ENCODE measurements around the gene PBX4. TPM values are rescaled to one million over a fixed set of nuclear protein-coding genes. Genes with fewer than 3 reads are reported as not detected.

Gene PBX4
- polyA plus RNA-seq, 1 experiment: 1.9 TPM

DNA sequence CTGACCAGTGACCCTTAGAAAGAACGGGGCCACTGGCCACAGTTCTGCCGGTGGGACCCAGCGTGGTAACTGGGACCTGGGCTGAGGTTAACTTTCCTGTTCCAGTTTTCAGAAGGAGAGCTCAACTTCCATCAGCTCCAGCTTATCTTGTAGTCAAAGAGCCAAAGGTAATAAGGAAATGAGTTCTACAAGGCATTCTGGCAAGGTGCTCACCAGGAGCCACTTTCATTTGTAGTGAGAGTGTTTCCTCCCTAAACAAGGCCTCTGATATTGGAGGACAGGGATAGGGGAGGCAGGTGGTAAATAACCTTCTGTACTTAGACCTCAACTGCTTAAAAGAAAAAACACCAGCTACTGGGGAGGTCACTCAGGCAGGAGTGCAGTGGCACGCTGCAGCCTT, 38.1 kb downstream of the PBX4 start:
- H3K36me3 ChIP-seq (ENCODE audit: control insufficient read depth, insufficient read depth, low read length): no peaks in the 10 kb centered on the region
- H3K27me3 ChIP-seq (ENCODE audit: control insufficient read depth, insufficient read depth, low read length): no peaks in the 10 kb centered on the region
- no peak for DNase-seq (ENCODE audit: low read depth)
- TF ChIP-seq CTCF (IDR thresholded peaks at IDR 0.05; ENCODE audit: insufficient read depth, low read depth, low read length): no peak
- H3K4me3 ChIP-seq (ENCODE audit: low read depth, low read length): no peak overlapping the region
- POLR2A ChIA-PET: no interaction called here
- CTCF ChIA-PET: interaction anchor here (0.8 to 1.1 kb wide), 2 partner anchors 25 to 48 kb away, joined by 3 to 4 read pairs; no protein-coding TSS in a partner anchor

- Histone ChIP-seq H3K36me3 (ENCODE audit: control insufficient read depth, insufficient read depth, low read length) (no peaks in the 10 kb centered on the region), H3K27me3 (ENCODE audit: control insufficient read depth, insufficient read depth, low read length) (no peaks in the 10 kb centered on the region), H3K4me3 (ENCODE audit: low read depth, low read length) (no peak overlapping the region)
- no peak for DNase-seq (ENCODE audit: low read depth)
- TF ChIP-seq CTCF (IDR thresholded peaks at IDR 0.05; ENCODE audit: insufficient read depth, low read depth, low read length): no peak
- ChIA-PET POLR2A (no interaction called here), CTCF (interaction anchor here (0.8 kb wide), 1 partner anchor 47 kb away, joined by 3 read pairs; no protein-coding TSS in a partner anchor)
Measured at GRCh38 chr19:19579533-19580361, 38.7 kb downstream of the PBX4 start.

DNA sequence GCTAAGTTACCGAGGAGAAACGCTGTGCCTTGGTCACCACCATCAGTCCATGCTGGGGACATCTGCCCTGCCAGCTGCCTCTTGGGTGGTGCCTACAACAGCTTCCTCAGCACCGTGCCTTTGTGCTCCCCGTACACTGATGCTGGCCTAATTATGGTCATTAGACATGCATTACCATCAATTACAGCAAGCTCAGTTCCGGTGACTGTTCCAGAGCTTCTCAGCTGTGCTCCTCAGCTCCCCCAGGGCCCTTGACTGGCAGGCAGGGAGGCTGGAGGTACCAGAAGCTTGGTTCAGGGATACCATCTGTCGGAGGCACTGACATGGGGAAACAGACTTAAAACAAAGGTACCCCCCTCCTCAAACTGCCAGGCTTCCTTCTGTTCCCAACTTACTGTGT, 40.2 kb downstream of the PBX4 start:
- no peak for TF ChIP-seq CTCF (IDR thresholded peaks at IDR 0.05; ENCODE audit: insufficient read depth, low read depth, low read length)
- ChIA-PET POLR2A (no interaction called here), CTCF (interaction anchor here (0.8 to 1.6 kb wide), 2 partner anchors 11 to 24 kb away, joined by 4 to 5 read pairs; no protein-coding TSS in a partner anchor)
- Histone ChIP-seq H3K36me3 (ENCODE audit: control insufficient read depth, insufficient read depth, low read length) (no peaks in the 10 kb centered on the region), H3K27me3 (ENCODE audit: control insufficient read depth, insufficient read depth, low read length) (no peaks in the 10 kb centered on the region), H3K4me3 (ENCODE audit: low read depth, low read length) (no peak overlapping the region)
- no peak for DNase-seq (ENCODE audit: low read depth)

DNA sequence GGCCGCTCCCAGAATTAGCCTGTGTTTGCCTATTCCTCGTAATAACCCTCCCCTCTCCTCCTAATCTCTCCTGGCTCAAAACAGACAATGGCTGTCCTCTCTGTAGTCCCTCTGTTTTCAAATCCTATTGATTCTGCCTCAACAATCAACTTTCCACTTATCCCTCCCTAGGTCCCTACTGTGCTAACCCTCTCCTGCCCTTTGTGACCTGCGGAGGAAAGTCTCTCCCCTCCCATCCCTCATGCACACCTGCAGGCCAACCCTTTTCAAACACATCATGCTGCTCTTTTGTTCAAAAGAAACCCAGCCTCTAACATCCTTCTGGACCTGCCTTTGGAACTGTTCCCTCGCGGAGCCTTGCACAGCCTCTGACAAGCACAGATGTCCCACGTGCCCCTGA, 43.1 kb downstream of the PBX4 start:
- DNase-seq (ENCODE audit: low read depth): no peak
- no peak for TF ChIP-seq CTCF (IDR thresholded peaks at IDR 0.05; ENCODE audit: insufficient read depth, low read depth, low read length)

GRCh38 chr19:19571071-19571786, 47.3 kb downstream of the PBX4 start:
- no peak for DNase-seq (ENCODE audit: low read depth)
- ChIA-PET POLR2A (no interaction called here), CTCF (interaction anchor here (0.9 to 3.1 kb wide), 2 partner anchors 17 to 39 kb away, joined by 4 to 11 read pairs; no protein-coding TSS in a partner anchor)
- Histone ChIP-seq H3K27me3 (ENCODE audit: control insufficient read depth, insufficient read depth, low read length) (no peaks in the 10 kb centered on the region), H3K36me3 (ENCODE audit: control insufficient read depth, insufficient read depth, low read length) (no peaks in the 10 kb centered on the region), H3K4me3 (ENCODE audit: low read depth, low read length) (no peak overlapping the region)
- TF ChIP-seq CTCF (IDR thresholded peaks at IDR 0.05; ENCODE audit: insufficient read depth, low read depth, low read length): no peak

More for the DNA sequence above, 43.1 kb downstream of the PBX4 start:
- POLR2A ChIA-PET: no interaction called here
- H3K36me3 ChIP-seq (ENCODE audit: control insufficient read depth, insufficient read depth, low read length): no peaks in the 10 kb centered on the region
- CTCF ChIA-PET: no interaction called here
- no peaks in the 10 kb centered on the region for H3K27me3 ChIP-seq (ENCODE audit: control insufficient read depth, insufficient read depth, low read length)
- no peak overlapping the region for H3K4me3 ChIP-seq (ENCODE audit: low read depth, low read length)

All from BJ (cell line).